ENCODE results near the gene WHRN. TPM values are rescaled to one million over a fixed set of nuclear protein-coding genes. Genes with fewer than 3 reads are reported as not detected.

The WHRN gene
- total and polyA plus RNA-seq, 2 of the 8 experiments (the other 6 are each of a cell fraction or from before 2014, with no cell fraction given): 4.4 to 7.7 TPM

GRCh38 chr9:114407889-114408288 lies 97.4 kb downstream of the WHRN start (continued):
- TF ChIP-seq HDAC6 (IDR thresholded peaks at IDR 0.05; ENCODE audit: low read depth, low read length) (no peak), MAFK (IDR thresholded peaks at IDR 0.05; ENCODE audit: low read depth, low read length) (no peak), SIRT6 (IDR thresholded peaks at IDR 0.05; ENCODE audit: low read length) (no peak), EGR1 (IDR thresholded peaks at IDR 0.05; ENCODE audit: borderline replicate concordance, low read depth, low read length) (no peak), TBP (IDR thresholded peaks at IDR 0.05; ENCODE audit: low read depth, low read length) (no peak), JUN (IDR thresholded peaks at IDR 0.05; ENCODE audit: low read depth, low read length) (no peak), CBX8 (IDR thresholded peaks at IDR 0.05; ENCODE audit: borderline replicate concordance, low read depth, low read length) (no peak), YY1 (IDR thresholded peaks at IDR 0.05; ENCODE audit: low read depth, low read length) (no peak)
- TF ChIP-seq, protein P1, sequence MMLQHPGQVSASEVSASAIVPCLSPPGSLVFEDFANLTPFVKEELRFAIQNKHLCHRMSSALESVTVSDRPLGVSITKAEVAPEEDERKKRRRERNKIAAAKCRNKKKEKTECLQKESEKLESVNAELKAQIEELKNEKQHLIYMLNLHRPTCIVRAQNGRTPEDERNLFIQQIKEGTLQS (IDR thresholded peaks at IDR 0.05; ENCODE audit: insufficient read depth, low read depth, low read length): no peak

All from H1 (cell line).